Ammon's horn (tissue), 1 donor: ENCODE data around the gene VPS29.
"Not testable (repeated sequence)": the region's sequence is repeated elsewhere in the genome, so short reads cannot be mapped to it uniquely, and the experiment has no call there.

ENCODE experiments used
- DNase-seq: peaks from one replicate; pipeline ENCODE4 v3.0.0-alpha.2; 2016; ENCODE audit warnings: low spot score

VPS29 gene

DNA sequence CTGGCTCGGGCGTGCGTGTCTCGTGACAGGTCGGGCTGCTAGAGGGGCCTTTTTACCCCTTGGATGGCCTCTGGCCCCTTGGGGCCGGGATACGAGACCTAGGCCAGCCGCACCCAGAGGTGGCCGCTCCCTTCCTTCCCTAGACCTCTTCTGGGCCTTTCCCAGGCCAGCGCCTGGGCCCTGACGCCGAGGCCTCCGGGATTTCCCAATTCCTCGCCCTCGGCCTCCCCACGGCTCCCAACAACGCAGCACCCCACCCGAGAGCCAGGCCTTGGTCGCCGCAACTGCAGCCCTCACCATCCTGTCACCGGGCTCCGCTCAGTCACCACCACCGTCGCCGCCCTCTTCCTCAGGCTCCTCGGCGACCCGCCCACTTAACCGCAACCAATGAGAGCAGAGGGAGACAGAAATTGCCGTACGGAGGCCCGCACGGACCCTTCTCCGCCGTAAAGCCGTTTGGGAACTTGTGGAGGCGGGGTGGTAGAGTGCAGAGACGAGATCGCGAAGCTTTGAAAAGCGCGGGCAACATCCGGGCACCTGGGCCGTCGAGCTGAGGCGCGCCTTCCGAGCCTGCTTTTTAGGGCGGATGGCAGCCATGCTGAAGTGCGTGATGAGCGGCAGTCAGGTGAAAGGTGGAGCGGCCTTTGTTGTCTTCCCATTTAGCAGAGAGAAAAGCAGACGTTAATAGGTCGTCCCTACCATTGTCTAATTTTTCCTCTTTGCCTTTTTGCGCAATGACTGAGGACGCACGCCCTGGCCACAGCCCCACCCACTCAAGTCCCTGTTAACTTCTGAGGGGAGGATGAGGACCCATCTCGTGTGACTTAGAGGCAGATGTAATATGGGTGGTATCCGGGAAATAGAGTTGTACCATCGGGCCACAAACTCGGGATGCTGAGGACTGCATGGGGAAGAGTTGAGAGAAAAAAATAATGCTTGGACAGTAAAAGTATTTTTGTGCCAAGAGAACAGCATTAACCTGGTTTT is at the start of gene VPS29, which contains the start of gene RAD9B:
Gene VPS29, minus strand, starts transcription at position 360 of the 987 bp plus-strand sequence. Its CDS starts 60 bp downstream, at position 300.
Gene RAD9B, plus strand, starts transcription at position 580 of the 987 bp plus-strand sequence. Its CDS starts 7 bp downstream, at position 587.
- DNase-seq: peak; percentile 97

DNA sequence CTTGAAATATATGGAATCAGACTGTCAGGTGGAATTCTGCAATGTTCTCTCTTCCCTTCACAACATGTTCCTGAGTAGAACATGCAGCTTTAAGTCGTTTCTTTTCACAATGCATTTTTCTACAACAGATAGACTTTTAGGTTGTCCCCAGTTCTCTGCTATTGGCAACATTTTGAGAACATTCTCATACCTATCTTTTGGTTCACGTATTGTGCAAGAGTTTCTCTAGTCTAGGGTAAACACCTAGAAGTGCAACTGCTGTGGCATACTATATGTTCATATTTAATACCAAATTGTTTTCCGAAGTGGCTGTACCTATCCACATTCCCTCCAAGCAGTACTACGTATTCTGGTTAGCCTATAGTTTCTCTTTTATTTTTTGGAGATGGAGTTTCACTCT is 49.1 kb upstream of the VPS29 start:
- DNase-seq: no peak

DNA sequence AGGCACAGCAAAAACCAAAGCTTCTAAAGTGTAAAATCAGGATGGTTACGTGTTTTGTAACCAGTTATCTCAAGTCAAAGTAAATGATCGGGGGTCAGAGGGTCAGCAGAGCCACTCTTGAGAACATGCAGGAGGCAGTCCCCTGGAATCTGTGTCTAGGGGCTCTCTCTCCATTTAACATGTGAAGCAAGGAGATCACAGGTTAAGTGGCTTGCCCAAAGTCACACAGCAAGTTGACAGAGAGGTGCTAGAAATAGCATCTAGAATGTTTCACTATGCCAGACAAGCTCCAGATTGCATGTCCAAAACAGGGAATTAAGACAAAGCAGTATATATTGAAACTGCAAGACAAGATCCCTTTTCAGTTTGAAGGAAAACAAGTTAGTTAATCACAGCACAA is 47.8 kb upstream of the VPS29 start:
- DNase-seq: no peak

GRCh38 chr12:110548678-110549077 is 46.8 kb upstream of the VPS29 start:
- DNase-seq: no peak

- no peak for DNase-seq
These were observed 45.2 kb upstream of the VPS29 start for GRCh38 chr12:110547090-110547489.

GRCh38 chr12:110546339-110546738 is 44.4 kb upstream of the VPS29 start:
- no peak for DNase-seq

GRCh38 chr12:110545812-110546211 is 43.9 kb upstream of the VPS29 start:
- DNase-seq: no peak

- not testable (repeated sequence) for DNase-seq
These were observed 43.3 kb upstream of the VPS29 start for GRCh38 chr12:110545259-110545658.

- no peak for DNase-seq
These were observed 42.1 kb upstream of the VPS29 start for GRCh38 chr12:110543965-110544364.

DNA sequence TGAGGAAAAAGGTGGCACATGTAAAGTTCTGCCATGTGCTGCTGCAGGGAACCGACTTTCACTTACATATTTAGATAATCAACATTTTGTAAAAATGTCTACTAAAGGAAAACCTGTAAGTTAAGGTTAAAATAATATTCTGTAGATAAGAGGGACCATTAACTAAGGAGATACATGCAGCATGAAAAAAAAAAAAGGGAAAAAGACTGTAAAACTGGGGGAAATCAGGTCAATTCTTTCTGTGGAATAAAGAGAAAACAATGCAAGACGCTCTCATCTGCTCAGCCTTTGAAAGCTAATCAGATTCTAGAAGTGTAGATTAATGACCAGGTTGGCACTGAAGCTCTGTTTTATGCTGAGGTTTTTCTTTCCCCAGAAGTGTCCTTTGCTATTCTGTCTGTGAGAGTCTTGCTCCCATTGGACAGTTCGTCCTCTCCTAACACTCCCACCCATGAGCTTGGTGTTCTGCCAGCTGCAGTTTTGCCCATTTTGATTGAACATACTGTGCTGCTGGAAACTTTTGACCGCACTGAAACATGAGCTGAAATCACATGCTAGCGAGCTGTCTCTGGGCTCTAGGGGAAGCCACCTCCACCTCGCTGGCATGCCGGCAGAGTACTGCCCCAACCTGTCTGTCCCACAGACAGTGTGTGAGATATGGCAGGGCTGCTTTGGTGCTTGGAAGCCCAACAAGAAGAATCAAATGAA is 41.5 kb upstream of the VPS29 start:
- peak; percentile 71 for DNase-seq

GRCh38 chr12:110540048-110540447 is 38.1 kb upstream of the VPS29 start:
- no peak for DNase-seq

DNA sequence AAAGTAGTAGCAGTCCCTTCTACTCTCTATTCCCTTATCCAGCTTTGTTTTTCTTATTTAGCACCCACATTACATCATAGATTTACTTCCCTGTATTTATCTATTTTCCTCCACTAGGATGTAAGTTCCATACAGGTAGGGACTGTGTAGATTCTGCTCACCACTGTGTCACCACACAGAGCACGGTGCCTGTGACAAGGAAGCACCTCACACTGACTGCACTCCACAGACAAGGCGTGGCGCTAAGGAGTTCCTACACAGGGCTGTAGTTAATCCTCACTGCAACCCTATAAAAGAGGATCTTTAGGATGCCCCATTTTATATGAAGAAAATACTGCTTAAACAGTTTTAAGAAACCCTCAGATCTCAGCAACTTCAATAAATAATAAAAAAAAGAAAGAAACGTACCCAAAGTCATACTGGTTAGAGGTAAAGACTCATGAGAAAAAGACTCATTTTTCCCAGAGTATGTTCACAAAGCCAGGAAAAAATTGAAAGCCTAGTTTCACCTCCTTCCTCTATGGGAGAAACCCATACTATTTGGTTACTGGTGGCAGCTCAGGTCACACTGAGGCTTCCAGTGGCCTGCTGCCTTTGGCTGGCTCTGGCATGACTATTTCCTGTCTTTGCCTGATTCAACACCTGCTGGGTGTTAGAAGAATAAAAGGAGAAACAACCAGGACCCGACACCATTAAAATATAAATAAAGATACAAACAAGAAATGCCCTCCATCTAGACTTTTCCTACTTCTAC is 37.1 kb upstream of the VPS29 start:
- DNase-seq: no peak

DNA sequence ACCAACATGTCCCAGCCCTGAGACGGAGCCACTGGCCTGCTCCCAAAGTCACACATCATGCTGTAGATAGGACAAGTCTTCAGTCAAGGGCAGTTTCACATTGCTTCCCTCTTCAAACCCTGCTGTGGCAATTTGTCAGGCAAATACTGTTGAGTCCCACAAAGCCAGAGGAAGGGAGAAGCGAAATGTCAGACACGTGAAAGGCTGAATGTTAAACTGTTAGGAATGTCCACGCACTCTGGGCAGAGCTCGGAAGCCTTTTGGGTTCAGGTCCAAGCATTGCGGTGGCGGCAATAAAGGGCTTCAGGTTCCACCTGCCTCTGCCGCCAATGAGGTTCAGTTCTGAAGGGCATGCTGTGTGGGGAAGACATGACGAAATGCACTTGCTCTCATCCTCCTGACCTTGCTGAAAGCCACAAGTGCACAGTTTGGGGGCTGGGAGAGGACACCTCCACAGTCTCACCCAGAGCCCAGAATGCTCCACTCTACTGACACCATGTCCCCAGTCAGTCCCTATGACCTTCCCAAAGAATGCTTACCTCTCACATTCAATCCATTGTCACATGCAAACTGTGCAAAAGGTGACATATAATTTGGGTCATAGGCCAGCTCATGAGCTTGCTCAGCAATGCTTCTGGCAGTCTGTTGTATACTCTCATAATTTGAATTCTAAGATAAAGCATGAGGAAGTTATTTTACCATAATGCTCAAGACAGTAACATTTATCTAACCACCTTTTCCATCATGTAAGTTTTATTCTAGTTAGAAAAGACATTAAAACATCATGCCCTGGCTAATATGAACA is 35.9 kb upstream of the VPS29 start:
- DNase-seq: no peak

DNA sequence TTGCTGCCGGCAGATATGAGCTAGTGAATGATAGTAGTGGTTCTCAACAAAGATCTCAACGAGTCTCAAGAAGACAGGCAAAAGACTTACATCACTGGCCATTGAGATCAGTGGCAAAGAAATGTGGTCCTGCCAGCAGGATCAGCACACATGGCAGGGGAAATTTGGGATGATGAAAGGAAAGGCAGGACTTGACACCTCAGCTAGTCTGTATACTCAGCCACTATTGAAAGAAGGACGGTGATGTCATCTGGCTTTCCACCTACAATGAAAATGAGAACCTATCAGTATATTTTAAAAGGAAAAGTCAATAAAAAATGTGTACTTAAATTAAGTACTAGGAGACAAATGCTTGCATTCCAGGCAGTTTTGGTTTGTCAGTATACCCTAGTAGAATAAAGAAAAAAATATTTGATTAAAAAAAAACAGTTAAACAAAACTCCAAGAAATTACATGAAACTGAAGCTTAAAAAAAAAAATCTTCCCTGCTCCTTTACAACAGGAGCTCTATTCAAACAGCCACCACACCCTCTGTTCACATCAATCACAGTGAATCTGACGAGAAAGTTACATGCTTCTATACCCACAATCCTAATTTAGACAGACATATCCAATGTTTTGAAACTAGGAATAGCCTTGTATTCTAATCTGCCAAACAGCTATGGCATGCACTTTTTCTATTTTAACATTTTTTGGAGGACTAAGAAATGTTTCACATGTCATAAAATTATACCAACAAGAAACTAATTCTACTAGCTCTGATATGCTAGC is 35.1 kb upstream of the VPS29 start:
- DNase-seq: no peak

- DNase-seq: no peak
These were observed 32.9 kb upstream of the VPS29 start for GRCh38 chr12:110534811-110535210.

- no peak for DNase-seq
These were observed 31.7 kb upstream of the VPS29 start for GRCh38 chr12:110533607-110534006.

DNA sequence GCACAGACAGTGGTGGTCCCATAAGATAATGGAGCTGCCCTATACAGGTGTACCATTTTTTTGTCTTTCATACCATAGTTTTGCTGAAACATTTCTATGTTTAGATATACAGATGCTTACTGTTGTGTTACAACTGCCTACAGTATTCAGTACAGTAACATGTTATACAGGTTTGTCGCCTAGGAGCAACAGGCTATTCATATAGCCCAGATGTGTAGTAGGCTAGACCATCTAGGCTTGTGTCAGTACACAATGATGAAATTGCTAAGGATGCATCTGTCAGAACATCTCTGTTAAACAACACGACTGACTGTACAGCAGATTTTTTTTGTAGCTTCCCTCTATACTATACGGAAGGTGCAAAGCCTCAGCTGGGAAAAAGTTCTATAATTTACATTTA is 30.7 kb upstream of the VPS29 start:
- DNase-seq: no peak

DNA sequence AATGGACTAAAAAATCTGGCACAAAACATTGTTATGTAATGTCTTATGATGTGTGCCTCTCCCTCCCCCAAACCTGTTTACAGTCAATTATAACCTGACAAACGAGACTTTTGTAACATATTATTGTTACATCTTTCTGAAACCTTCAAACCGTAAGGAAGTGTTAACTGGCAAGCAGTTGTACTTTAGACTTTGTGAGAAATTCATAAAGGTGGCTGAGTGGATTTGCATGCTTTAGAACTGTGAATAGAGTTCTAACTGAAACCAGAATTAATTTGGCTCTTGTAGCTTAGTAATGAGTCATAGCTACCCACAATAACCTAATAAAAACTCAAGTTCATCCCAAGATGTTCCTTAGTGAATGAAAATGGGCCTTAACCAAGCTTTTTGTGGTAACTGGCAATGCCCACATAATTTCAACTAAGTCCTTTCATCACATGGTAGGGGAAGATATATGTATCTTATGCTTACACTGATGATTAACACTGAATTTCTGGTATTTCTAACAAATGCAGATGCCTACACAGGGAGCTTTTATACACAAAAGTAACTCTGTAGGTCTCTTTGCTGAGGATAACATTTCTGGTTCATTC is 29.9 kb upstream of the VPS29 start:
- DNase-seq: no peak

- DNase-seq: no peak
These were observed 28.6 kb upstream of the VPS29 start for GRCh38 chr12:110530511-110530910.

DNA sequence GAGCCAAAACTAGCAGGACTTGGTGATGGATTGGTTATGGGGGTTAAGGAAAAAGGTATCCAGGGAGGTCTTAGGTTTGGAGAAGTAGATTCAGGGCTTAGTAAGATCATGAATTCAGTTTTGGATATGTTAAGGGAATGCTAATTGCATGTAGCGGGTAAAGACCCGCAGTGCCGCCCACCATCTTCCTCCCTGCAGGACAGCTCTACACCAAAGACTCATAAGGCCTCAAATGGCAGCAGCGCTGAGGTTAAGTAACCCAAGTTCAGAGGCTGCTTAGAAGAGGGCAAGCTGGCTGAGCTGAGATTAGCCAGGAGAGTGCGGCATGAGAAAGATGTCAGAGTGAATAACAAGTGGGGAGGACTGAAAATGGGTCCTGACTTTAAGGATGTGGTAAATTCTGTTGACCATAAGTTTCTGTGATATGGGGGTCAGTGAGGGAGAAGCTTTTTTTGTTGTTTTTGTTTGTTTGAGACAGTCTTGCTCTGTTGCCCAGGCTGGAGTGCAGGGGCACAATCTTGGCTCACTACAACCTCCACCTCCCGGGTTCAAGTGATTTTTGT is 26.4 kb upstream of the VPS29 start:
- no peak for DNase-seq
